HepG2 (cell line): ENCODE data around the gene NFKBIA. TPM values are rescaled to one million over a fixed set of nuclear protein-coding genes. Genes with fewer than 3 reads are reported as not detected.
A peak's percentile ranks its signal among the peaks of the same experiment; 100 is the strongest.

Source experiments
- ASH2L ChIP-seq: fragments of 300-600, 200-600 bp; sonication (generic); IDR thresholded peaks from 2 replicates; pipeline ENCODE4 v1.7.0; 2017; ENCODE audit warnings: low read depth, mild to moderate bottlenecking, moderate library complexity, mixed read lengths, low read length; ENCODE audit not compliant: insufficient read length
- HNF4A ChIP-seq: sonication (generic); formaldehyde crosslinking; IDR thresholded peaks from 2 replicates; pipeline ENCODE4 v1.4.0; 2020; ENCODE audit warnings: missing genetic modification reagents
- NFYC ChIP-seq: IDR thresholded peaks from 2 replicates; pipeline ENCODE4 v1.6.1; 2016; ENCODE audit warnings: missing genetic modification reagents, missing compliant biosample characterization
- RFX1 ChIP-seq: fragments of 450-650 bp; IDR thresholded peaks from 2 replicates; pipeline ENCODE4 v1.6.1; 2017
- SALL2 ChIP-seq: sonication (generic); formaldehyde crosslinking; IDR thresholded peaks from 2 replicates; pipeline ENCODE4 v1.8.1; 2023; ENCODE audit warnings: mild to moderate bottlenecking, missing genetic modification reagents, inconsistent platforms
- SMAD3 ChIP-seq: sonication (generic); formaldehyde crosslinking; IDR thresholded peaks from 2 replicates; pipeline ENCODE4 v1.4.0; 2020; ENCODE audit warnings: missing genetic modification reagents
- SMYD3 ChIP-seq: sonication (generic); formaldehyde crosslinking; IDR thresholded peaks from 2 replicates; pipeline ENCODE4 v1.8.1; 2023; ENCODE audit warnings: mild to moderate bottlenecking, missing genetic modification reagents
- SOX6 ChIP-seq, 2 experiments: fragments of 450-650 bp in 1 of 2; sonication (generic) in 1 of 2; formaldehyde crosslinking in 1 of 2; IDR thresholded peaks; 2 replicates each; pipeline versions ENCODE4 v1.4.0 to v1.6.1; 2017 to 2020; ENCODE audit warnings: antibody characterized with exemption in 1 of 2, mild to moderate bottlenecking in 1 of 2, missing genetic modification reagents in 1 of 2
- TFE3 ChIP-seq: IDR thresholded peaks from 2 replicates; pipeline ENCODE4 v1.6.1; 2016
- ZNF326 ChIP-seq: sonication (generic); formaldehyde crosslinking; IDR thresholded peaks from 2 replicates; pipeline ENCODE4 v1.4.0; 2020; ENCODE audit warnings: missing genetic modification reagents, borderline replicate concordance
- ZNF335 ChIP-seq: sonication (generic); formaldehyde crosslinking; IDR thresholded peaks from 2 replicates; pipeline ENCODE4 v1.4.0; 2020; ENCODE audit warnings: missing genetic modification reagents
- ZNF441 ChIP-seq: sonication (generic); formaldehyde crosslinking; IDR thresholded peaks from 2 replicates; pipeline ENCODE4 v1.7.0; 2021; ENCODE audit warnings: missing genetic modification reagents, borderline replicate concordance
- ZNF792 ChIP-seq: IDR thresholded peaks from 2 replicates; pipeline ENCODE4 v1.6.1; 2016
- ZSCAN22 ChIP-seq: sonication (generic); formaldehyde crosslinking; IDR thresholded peaks from 2 replicates; pipeline ENCODE4 v1.4.0; 2020; ENCODE audit warnings: mild to moderate bottlenecking, missing genetic modification reagents
- polyA plus RNA-seq, 8 experiments: library from polyadenylated mRNA; depleted of rRNA in 3 of 8; stranded (reverse) in 7 of 8; unstranded in 1 of 8; fragments of >200 nt; fragmentation: Illumina TruSeq in 4 of 8; extraction: Trizol in 4 of 8; gene quantifications; 2 replicates each; pipeline versions ENCODE4 v1.2.1 to v1.2.3, GENCODE V29; 2011 to 2016; ENCODE audit warnings: low read depth in 4 of 8, missing spikeins in 1 of 8, mixed read lengths in 1 of 8; ENCODE audit not compliant: insufficient read depth in 1 of 8
- total RNA-seq, 5 experiments: library from RNA; depleted of rRNA; stranded (reverse); fragments of >200 nt; fragmentation: Illumina TruSeq; extraction: Trizol; gene quantifications; 2 replicates each; pipeline ENCODE4 v1.2.3, GENCODE V29; 2016; ENCODE audit warnings: low read depth in 1 of 5
- TF ChIP-seq, protein P1 (sequence below): sonication (generic); formaldehyde crosslinking; IDR thresholded peaks from 2 replicates; pipeline ENCODE4 v1.5.0; 2020; ENCODE audit warnings: mild to moderate bottlenecking, missing genetic modification reagents, borderline replicate concordance
- TF ChIP-seq, protein P2 (sequence below): sonication (generic); formaldehyde crosslinking; IDR thresholded peaks from 2 replicates; pipeline ENCODE4 v1.5.1; 2020; ENCODE audit warnings: missing genetic modification reagents, mild to moderate bottlenecking, borderline replicate concordance

NFKBIA gene
- total and polyA plus RNA-seq, 2 of the 13 experiments (the other 11 are each of a cell fraction or from before 2014, with no cell fraction given) = 197 to 319 TPM

- TF ChIP-seq TFE3 (peak; percentile 61; the same call in 1 of the 2 replicates), ZNF792 (CRISPR knock-in tag) (no peak; the same call in 1 of the 2 replicates), HNF4A (CRISPR knock-in tag) (peak; percentile 91), ZNF335 (CRISPR knock-in tag) (no peak), NFYC (CRISPR knock-in tag) (peak; percentile 16; the same call in 1 of the 2 replicates), ZNF441 (CRISPR knock-in tag) (no peak; the same call in 1 of the 2 replicates), SOX6 (IDR thresholded peaks at IDR 0.05) (no peak), SOX6 (CRISPR knock-in tag; IDR thresholded peaks at IDR 0.05) (peak; percentile 95), ZSCAN22 (CRISPR knock-in tag) (no peak), SMAD3 (peak; percentile 84; the same call in 1 of the 2 replicates), SMYD3 (CRISPR knock-in tag) (no peak; the same call in 1 of the 2 replicates), RFX1 (no peak), ZNF326 (CRISPR knock-in tag) (no peak), ASH2L (peak; percentile 94), SALL2 (CRISPR knock-in tag) (no peak; the same call in 1 of the 2 replicates)
- TF ChIP-seq, protein P1, sequence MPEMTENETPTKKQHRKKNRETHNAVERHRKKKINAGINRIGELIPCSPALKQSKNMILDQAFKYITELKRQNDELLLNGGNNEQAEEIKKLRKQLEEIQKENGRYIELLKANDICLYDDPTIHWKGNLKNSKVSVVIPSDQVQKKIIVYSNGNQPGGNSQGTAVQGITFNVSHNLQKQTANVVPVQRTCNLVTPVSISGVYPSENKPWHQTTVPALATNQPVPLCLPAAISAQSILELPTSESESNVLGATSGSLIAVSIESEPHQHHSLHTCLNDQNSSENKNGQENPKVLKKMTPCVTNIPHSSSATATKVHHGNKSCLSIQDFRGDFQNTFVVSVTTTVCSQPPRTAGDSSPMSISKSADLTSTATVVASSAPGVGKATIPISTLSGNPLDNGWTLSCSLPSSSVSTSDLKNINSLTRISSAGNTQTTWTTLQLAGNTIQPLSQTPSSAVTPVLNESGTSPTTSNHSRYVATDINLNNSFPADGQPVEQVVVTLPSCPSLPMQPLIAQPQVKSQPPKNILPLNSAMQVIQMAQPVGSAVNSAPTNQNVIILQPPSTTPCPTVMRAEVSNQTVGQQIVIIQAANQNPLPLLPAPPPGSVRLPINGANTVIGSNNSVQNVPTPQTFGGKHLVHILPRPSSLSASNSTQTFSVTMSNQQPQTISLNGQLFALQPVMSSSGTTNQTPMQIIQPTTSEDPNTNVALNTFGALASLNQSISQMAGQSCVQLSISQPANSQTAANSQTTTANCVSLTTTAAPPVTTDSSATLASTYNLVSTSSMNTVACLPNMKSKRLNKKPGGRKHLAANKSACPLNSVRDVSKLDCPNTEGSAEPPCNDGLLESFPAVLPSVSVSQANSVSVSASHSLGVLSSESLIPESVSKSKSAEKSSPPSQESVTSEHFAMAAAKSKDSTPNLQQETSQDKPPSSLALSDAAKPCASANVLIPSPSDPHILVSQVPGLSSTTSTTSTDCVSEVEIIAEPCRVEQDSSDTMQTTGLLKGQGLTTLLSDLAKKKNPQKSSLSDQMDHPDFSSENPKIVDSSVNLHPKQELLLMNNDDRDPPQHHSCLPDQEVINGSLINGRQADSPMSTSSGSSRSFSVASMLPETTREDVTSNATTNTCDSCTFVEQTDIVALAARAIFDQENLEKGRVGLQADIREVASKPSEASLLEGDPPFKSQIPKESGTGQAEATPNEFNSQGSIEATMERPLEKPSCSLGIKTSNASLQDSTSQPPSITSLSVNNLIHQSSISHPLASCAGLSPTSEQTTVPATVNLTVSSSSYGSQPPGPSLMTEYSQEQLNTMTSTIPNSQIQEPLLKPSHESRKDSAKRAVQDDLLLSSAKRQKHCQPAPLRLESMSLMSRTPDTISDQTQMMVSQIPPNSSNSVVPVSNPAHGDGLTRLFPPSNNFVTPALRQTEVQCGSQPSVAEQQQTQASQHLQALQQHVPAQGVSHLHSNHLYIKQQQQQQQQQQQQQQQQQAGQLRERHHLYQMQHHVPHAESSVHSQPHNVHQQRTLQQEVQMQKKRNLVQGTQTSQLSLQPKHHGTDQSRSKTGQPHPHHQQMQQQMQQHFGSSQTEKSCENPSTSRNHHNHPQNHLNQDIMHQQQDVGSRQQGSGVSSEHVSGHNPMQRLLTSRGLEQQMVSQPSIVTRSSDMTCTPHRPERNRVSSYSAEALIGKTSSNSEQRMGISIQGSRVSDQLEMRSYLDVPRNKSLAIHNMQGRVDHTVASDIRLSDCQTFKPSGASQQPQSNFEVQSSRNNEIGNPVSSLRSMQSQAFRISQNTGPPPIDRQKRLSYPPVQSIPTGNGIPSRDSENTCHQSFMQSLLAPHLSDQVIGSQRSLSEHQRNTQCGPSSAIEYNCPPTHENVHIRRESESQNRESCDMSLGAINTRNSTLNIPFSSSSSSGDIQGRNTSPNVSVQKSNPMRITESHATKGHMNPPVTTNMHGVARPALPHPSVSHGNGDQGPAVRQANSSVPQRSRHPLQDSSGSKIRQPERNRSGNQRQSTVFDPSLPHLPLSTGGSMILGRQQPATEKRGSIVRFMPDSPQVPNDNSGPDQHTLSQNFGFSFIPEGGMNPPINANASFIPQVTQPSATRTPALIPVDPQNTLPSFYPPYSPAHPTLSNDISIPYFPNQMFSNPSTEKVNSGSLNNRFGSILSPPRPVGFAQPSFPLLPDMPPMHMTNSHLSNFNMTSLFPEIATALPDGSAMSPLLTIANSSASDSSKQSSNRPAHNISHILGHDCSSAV (CRISPR knock-in tag) = peak; percentile 10; the same call in 1 of the 2 replicates
- TF ChIP-seq, protein P2, sequence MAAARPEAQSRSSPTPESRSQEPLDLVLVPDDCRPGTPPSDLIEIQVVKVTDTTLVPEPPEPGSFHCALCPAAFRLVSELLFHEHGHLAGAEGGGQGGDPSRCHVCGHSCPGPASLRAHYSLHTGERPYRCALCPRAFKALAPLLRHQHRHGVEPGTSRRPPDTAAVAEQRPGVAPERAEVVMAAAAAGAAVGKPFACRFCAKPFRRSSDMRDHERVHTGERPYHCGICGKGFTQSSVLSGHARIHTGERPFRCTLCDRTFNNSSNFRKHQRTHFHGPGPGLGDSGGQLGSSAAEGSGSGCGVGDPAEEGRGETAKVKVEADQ = peak; percentile 85
These were observed 48.3 kb downstream of the NFKBIA start (continued) for GRCh38 chr14:35355981-35356841.
